ENCODE measurements around the gene KIR3DL3. TPM values are rescaled to one million over a fixed set of nuclear protein-coding genes. Genes with fewer than 3 reads are reported as not detected.

KIR3DL3 gene
- total and polyA plus RNA-seq, 2 donors from 2014 or later = not detected

- no peak overlapping the region for H3K4me3 ChIP-seq (ENCODE audit: low read length in 3 of 3)
- no peaks in the 10 kb centered on the region for H3K36me3 ChIP-seq (ENCODE audit: control insufficient read depth in 2 of 3, insufficient read depth in 3 of 3, low read length in 3 of 3)
- H3K27me3 ChIP-seq (ENCODE audit: control insufficient read depth, insufficient read depth, low read length) = no peaks in the 10 kb centered on the region
- intact Hi-C loops (cut with DNase I) = no loop called here
- H3K9ac ChIP-seq (ENCODE audit: low read length in 3 of 3) = no peak overlapping the region
- FAIRE-seq (no peak), DNase-seq (no peak)
- TF ChIP-seq CTCF (IDR thresholded peaks at IDR 0.05; ENCODE audit: borderline replicate concordance, extremely low read depth, insufficient read depth) = no peak
- no peaks in the 10 kb centered on the region for H3K4me1 ChIP-seq (ENCODE audit: control insufficient read depth in 2 of 3, insufficient read depth in 2 of 3, low read depth in 1 of 3, low read length in 3 of 3)
- no peak overlapping the region for H3K27ac ChIP-seq (ENCODE audit: low read depth in 2 of 2, low read length in 2 of 2)
- no peaks in the 10 kb centered on the region for H3K9me3 ChIP-seq (ENCODE audit: control insufficient read depth in 2 of 3, insufficient read depth in 1 of 3, low read length in 3 of 3)
These were observed 3.3 kb downstream of the KIR3DL3 start for GRCh38 chr19:54727562-54727961.

- Histone ChIP-seq H3K27ac (ENCODE audit: low read depth in 2 of 2, low read length in 2 of 2) (no peak overlapping the region), H3K36me3 (ENCODE audit: control insufficient read depth in 2 of 3, insufficient read depth in 3 of 3, low read length in 3 of 3) (no peaks in the 10 kb centered on the region), H3K27me3 (ENCODE audit: control insufficient read depth, insufficient read depth, low read length) (no peaks in the 10 kb centered on the region), H3K9ac (ENCODE audit: low read length in 3 of 3) (no peak overlapping the region), H3K9me3 (ENCODE audit: control insufficient read depth in 2 of 3, insufficient read depth in 1 of 3, low read length in 3 of 3) (no peaks in the 10 kb centered on the region), H3K4me1 (ENCODE audit: control insufficient read depth in 2 of 3, insufficient read depth in 2 of 3, low read depth in 1 of 3, low read length in 3 of 3) (no peaks in the 10 kb centered on the region), H3K4me3 (ENCODE audit: low read length in 3 of 3) (no peak overlapping the region)
- intact Hi-C loops (cut with DNase I) = no loop called here
- no peak for TF ChIP-seq CTCF (IDR thresholded peaks at IDR 0.05; ENCODE audit: borderline replicate concordance, extremely low read depth, insufficient read depth)
- no peak for FAIRE-seq
- no peak for DNase-seq
These were observed 3.9 kb downstream of the KIR3DL3 start for GRCh38 chr19:54728167-54728566.

DNA sequence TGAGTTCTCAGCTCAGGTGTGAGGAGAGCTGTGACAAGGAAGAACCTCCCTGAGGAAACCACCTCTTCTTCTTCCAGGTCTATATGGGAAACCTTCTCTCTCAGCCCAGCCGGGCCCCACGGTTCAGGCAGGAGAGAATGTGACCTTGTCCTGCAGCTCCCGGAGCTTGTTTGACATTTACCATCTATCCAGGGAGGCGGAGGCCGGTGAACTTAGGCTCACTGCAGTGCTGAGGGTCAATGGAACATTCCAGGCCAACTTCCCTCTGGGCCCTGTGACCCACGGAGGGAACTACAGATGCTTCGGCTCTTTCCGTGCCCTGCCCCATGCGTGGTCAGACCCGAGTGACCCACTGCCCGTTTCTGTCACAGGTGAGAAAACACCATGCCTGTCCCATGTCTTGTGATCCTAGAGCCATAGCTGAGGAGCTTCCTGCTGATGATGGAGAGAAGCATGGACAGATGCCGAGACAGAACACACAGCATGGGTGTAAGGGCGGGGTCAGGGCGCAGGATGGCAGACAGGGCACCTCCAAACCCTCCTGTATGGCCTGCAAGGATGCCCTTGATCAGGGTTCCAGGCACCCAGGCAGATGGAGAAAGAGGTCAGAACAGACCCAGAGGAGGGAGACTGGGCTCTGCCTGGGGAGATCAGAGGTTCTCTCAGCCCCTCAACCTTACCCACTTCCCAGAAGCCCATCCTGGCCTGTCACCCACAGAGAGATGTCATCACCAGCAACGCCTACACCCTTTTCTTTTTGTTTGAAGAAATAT lies 5.4 kb downstream of the KIR3DL3 start:
- no peaks in the 10 kb centered on the region for H3K36me3 ChIP-seq (ENCODE audit: control insufficient read depth in 2 of 3, insufficient read depth in 3 of 3, low read length in 3 of 3)
- no peak overlapping the region for H3K4me3 ChIP-seq (ENCODE audit: low read length in 3 of 3)
- H3K27me3 ChIP-seq (ENCODE audit: control insufficient read depth, insufficient read depth, low read length) = no peaks in the 10 kb centered on the region
- intact Hi-C loops (cut with DNase I) = no loop called here
- DNase-seq (no peak), FAIRE-seq (no peak)
- no peak overlapping the region for H3K27ac ChIP-seq (ENCODE audit: low read depth in 2 of 2, low read length in 2 of 2)
- TF ChIP-seq CTCF (IDR thresholded peaks at IDR 0.05; ENCODE audit: borderline replicate concordance, extremely low read depth, insufficient read depth) = no peak
- H3K4me1 ChIP-seq (ENCODE audit: control insufficient read depth in 2 of 3, insufficient read depth in 2 of 3, low read depth in 1 of 3, low read length in 3 of 3) = no peaks in the 10 kb centered on the region
- no peak overlapping the region for H3K9ac ChIP-seq (ENCODE audit: low read length in 3 of 3)
- no peaks in the 10 kb centered on the region for H3K9me3 ChIP-seq (ENCODE audit: control insufficient read depth in 2 of 3, insufficient read depth in 1 of 3, low read length in 3 of 3)

Data from kidney (tissue), 14 donors.